ENCODE data around the gene STARD9. TPM values are rescaled to one million over a fixed set of nuclear protein-coding genes. Genes with fewer than 3 reads are reported as not detected.

The STARD9 gene
- total RNA-seq, 2 donors from 2014 or later, result 0.97 to 2.9 TPM

DNA sequence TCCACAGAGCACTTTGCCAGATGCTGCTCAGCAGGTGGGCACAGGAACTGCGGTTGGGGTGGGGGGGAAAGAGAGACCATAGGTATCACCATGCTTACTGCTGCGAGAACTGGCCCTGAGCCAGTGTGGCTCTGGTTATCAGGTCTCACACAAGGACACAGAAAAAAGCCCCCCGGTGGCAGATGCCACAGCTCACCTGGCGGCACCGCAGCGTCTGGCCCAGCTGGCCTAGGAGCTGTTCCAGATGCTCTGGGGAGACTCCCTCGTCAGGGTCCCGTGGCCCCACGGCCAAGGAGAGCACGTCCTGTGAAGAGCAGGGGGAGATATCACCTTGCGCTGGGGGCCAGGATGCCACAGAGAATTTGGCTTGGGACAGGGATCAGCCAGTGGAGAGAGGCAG lies 150.7 kb downstream of the STARD9 start:
- Mint-ChIP-seq H3K27ac (no peak overlapping the region), H3K9me3 (no peaks in the 10 kb centered on the region), H3K4me1 (peaks cover 12% of the 10 kb centered on the region), H3K4me3 (no peak overlapping the region), H3K27me3 (ENCODE audit: insufficient read depth) (no peaks in the 10 kb centered on the region), H3K36me3 (ENCODE audit: low read depth) (peaks cover 55% of the 10 kb centered on the region)
- Histone ChIP-seq H3K9me3 (ENCODE audit: control insufficient read depth, low read length) (no peaks in the 10 kb centered on the region), H3K9ac (ENCODE audit: extremely low read depth, low read length, poor library complexity, severe bottlenecking) (no peak overlapping the region), H3K36me3 (ENCODE audit: control insufficient read depth, insufficient read depth, low read length) (peaks cover 48% of the 10 kb centered on the region), H3K4me1 (ENCODE audit: control insufficient read depth, insufficient read depth, low read length) (peaks cover 11% of the 10 kb centered on the region), H3K27ac (ENCODE audit: low read depth, low read length) (no peak overlapping the region), H3K27me3 (ENCODE audit: control insufficient read depth, insufficient read depth, low read length, poor library complexity, severe bottlenecking) (no peaks in the 10 kb centered on the region), H3K4me3 (ENCODE audit: low read length) (no peak overlapping the region)
- 85 to 92% methylated on average over 2 to 11 of the region's 11 CpGs for WGBS, 2 experiments (ENCODE audit: insufficient coverage in 1 of 2, insufficient read length in 1 of 2)
- no peak for DNase-seq
- TF ChIP-seq, protein P1, sequence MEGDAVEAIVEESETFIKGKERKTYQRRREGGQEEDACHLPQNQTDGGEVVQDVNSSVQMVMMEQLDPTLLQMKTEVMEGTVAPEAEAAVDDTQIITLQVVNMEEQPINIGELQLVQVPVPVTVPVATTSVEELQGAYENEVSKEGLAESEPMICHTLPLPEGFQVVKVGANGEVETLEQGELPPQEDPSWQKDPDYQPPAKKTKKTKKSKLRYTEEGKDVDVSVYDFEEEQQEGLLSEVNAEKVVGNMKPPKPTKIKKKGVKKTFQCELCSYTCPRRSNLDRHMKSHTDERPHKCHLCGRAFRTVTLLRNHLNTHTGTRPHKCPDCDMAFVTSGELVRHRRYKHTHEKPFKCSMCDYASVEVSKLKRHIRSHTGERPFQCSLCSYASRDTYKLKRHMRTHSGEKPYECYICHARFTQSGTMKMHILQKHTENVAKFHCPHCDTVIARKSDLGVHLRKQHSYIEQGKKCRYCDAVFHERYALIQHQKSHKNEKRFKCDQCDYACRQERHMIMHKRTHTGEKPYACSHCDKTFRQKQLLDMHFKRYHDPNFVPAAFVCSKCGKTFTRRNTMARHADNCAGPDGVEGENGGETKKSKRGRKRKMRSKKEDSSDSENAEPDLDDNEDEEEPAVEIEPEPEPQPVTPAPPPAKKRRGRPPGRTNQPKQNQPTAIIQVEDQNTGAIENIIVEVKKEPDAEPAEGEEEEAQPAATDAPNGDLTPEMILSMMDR (conservative IDR thresholded peaks at IDR 0.05), result no peak

DNA sequence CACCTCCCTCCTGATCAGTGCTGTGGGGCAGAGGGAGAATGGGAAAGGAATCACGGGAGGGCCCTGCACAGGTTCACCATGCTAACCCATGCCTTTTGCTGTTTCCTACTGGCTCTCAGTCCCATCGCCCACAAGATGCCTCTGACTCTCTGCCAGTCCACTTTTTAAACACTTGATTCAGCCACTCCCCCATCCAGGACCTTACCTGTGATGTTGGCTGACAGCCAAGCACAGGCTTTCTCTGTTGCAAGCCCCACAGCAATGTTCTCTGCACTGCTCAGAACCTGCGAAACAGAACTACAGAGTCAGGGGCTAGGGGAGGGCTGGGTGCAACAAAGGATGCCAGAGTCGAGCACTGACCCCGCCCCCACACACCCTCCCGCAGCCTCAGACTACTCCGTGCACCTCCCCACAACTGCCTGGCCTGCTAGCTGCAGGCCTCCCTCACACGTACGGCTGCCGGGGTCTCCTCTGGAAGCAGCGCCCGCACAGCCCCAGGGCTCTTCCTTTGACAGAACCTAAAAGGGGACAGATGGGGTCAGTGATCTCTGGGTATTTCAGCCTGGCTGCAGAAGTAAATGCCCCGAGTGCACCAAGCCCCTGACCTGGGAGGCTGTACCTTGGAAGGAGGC lies 152.5 kb downstream of the STARD9 start:
- H3K9me3 Mint-ChIP-seq, result no peaks in the 10 kb centered on the region

DNA sequence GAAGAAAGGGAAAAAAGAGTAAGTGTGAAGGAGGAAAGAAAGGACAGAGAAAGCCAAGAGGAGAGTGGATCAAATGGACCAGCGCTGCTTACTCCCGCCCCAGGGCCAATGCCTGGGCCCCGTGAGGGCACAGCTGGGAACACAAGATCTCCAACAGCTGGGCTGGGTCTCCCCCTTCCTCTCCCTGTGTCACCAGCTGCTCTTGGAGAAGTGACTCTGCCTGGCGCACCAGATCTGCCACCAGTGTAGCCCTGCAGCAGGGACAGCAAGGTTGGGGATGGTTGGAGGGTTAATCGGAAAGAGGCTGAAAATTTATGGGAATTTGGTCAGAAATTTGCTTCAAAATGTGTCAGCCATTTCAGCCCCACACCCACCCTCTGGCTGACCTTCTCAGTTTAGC lies 153.2 kb downstream of the STARD9 start:
- H3K27ac Mint-ChIP-seq, result no peak overlapping the region
- DNase-seq, result no peak
- WGBS, 2 experiments (ENCODE audit: insufficient coverage in 1 of 2, insufficient read length in 1 of 2), result 60 to 73% methylated on average over 1 to 5 of the region's 5 CpGs

More for the DNA sequence above, 152.5 kb downstream of the STARD9 start:
- Histone ChIP-seq H3K9ac (ENCODE audit: extremely low read depth, low read length, poor library complexity, severe bottlenecking) (no peak overlapping the region), H3K4me3 (ENCODE audit: low read length) (no peak overlapping the region), H3K4me1 (ENCODE audit: control insufficient read depth, insufficient read depth, low read length) (peaks cover 1% of the 10 kb centered on the region), H3K9me3 (ENCODE audit: control insufficient read depth, low read length) (no peaks in the 10 kb centered on the region), H3K27ac (ENCODE audit: low read depth, low read length) (peak overlapping the region; percentile 17), H3K36me3 (ENCODE audit: control insufficient read depth, insufficient read depth, low read length) (peaks cover 62% of the 10 kb centered on the region), H3K27me3 (ENCODE audit: control insufficient read depth, insufficient read depth, low read length, poor library complexity, severe bottlenecking) (no peaks in the 10 kb centered on the region)
- no peak overlapping the region for H3K27ac Mint-ChIP-seq
- WGBS, 2 experiments (ENCODE audit: insufficient coverage in 1 of 2, insufficient read length in 1 of 2), result 92 to 93% methylated on average over 6 to 13 of the region's 13 CpGs
- H3K4me3 Mint-ChIP-seq, result no peak overlapping the region
- H3K36me3 Mint-ChIP-seq (ENCODE audit: low read depth), result peaks cover 71% of the 10 kb centered on the region
- TF ChIP-seq, protein P1 (conservative IDR thresholded peaks at IDR 0.05), result no peak
- no peak for DNase-seq
- no peaks in the 10 kb centered on the region for H3K27me3 Mint-ChIP-seq (ENCODE audit: insufficient read depth)
- H3K4me1 Mint-ChIP-seq, result peaks cover 6% of the 10 kb centered on the region

More for the DNA sequence above, 153.2 kb downstream of the STARD9 start:
- H3K4me1 Mint-ChIP-seq, result no peaks in the 10 kb centered on the region
- no peak overlapping the region for H3K27ac ChIP-seq (ENCODE audit: low read depth, low read length)
- no peak overlapping the region for H3K9ac ChIP-seq (ENCODE audit: extremely low read depth, low read length, poor library complexity, severe bottlenecking)
- no peaks in the 10 kb centered on the region for H3K9me3 ChIP-seq (ENCODE audit: control insufficient read depth, low read length)
- no peaks in the 10 kb centered on the region for H3K27me3 Mint-ChIP-seq (ENCODE audit: insufficient read depth)
- TF ChIP-seq, protein P1 (conservative IDR thresholded peaks at IDR 0.05), result no peak
- H3K4me1 ChIP-seq (ENCODE audit: control insufficient read depth, insufficient read depth, low read length), result no peaks in the 10 kb centered on the region
- H3K36me3 Mint-ChIP-seq (ENCODE audit: low read depth), result peaks cover 75% of the 10 kb centered on the region
- no peak overlapping the region for H3K4me3 Mint-ChIP-seq
- no peak overlapping the region for H3K4me3 ChIP-seq (ENCODE audit: low read length)
- H3K9me3 Mint-ChIP-seq, result no peaks in the 10 kb centered on the region
- H3K27me3 ChIP-seq (ENCODE audit: control insufficient read depth, insufficient read depth, low read length, poor library complexity, severe bottlenecking), result no peaks in the 10 kb centered on the region
- peaks cover 67% of the 10 kb centered on the region for H3K36me3 ChIP-seq (ENCODE audit: control insufficient read depth, insufficient read depth, low read length)
